Esophagus muscularis mucosa (tissue), 4 donors: ENCODE measurements around the gene PPFIBP1. TPM values are rescaled to one million over a fixed set of nuclear protein-coding genes. Genes with fewer than 3 reads are reported as not detected.

Source experiments
- DNase-seq: peaks from one replicate; pipeline ENCODE4 v3.0.0-alpha.2; 2017; ENCODE audit errors: extremely low spot score
- H3K27ac ChIP-seq, 4 donors: fragments of 200-600 bp; sonication (generic); replicated peaks in 1 of 4; 1 replicate in 3 of 4; 2 replicates in 1 of 4; pipeline ENCODE4 v1.5.1; 2016 to 2019; ENCODE audit warnings: mild to moderate bottlenecking in 1 of 4
- H3K27me3 ChIP-seq, 4 donors: fragments of 200-600 bp; sonication (generic); one replicate each; pipeline versions ENCODE4 v1.5.1 to v1.6.0; 2016 to 2019
- H3K36me3 ChIP-seq, 4 donors: fragments of 200-600 bp; sonication (generic); one replicate each; pipeline ENCODE4 v1.5.1; 2016 to 2019
- H3K4me1 ChIP-seq, 4 donors: fragments of 200-600 bp; sonication (generic); one replicate each; pipeline ENCODE4 v1.5.1; 2016 to 2019
- H3K4me3 ChIP-seq, 4 donors: fragments of 200-600 bp; sonication (generic); 1 replicate in 2 of 4; 2 replicates in 2 of 4; pipeline ENCODE4 v1.5.1; 2016 to 2019; ENCODE audit warnings: mild to moderate bottlenecking in 4 of 4, moderate library complexity in 1 of 4
- H3K9me3 ChIP-seq, 4 donors: fragments of 200-600 bp; sonication (generic); 1 replicate in 3 of 4; 2 replicates in 1 of 4; pipeline ENCODE4 v1.5.1; 2016 to 2019
- EP300 ChIP-seq: sonication (generic); formaldehyde crosslinking; IDR thresholded peaks from one replicate; pipeline ENCODE4 v1.6.1; 2017; ENCODE audit warnings: antibody characterized with exemption
- POLR2A ChIP-seq: fragments of 450-650 bp; IDR thresholded peaks from one replicate; pipeline ENCODE4 v1.6.1; 2017; ENCODE audit warnings: antibody characterized with exemption, moderate library complexity, mild to moderate bottlenecking, low read depth
- POLR2AphosphoS5 ChIP-seq, 2 donors: sonication (generic); formaldehyde crosslinking; IDR thresholded peaks; one replicate each; pipeline ENCODE4 v1.6.1; 2017; ENCODE audit warnings: antibody characterized with exemption in 2 of 2
- WGBS: methylation state at CpG from one replicate; pipeline ENCODE4 v1.1.5; 2018; 5-methylcytosine and 5-hydroxymethylcytosine counted together
- intact Hi-C: fragments of 100-400 bp; cut with DNase I; formaldehyde crosslinking; loops from one replicate; pipeline ENCODE4 v1.15.1; 2023
- total RNA-seq, 4 donors: library from RNA; depleted of rRNA; stranded (reverse); fragments of >200 nt; gene quantifications; one replicate each; pipeline versions ENCODE4 v1.1.0 to v1.2.1, GENCODE V29; 2016
- TF ChIP-seq, protein P1 (sequence below), 3 experiments: fragments of 200-600 bp in 2 of 3; fragments of 450-650 bp in 1 of 3; sonication (generic) in 2 of 3; IDR thresholded peaks; one replicate each; pipeline ENCODE4 v1.5.1; 2017 to 2019; ENCODE audit warnings: antibody characterized with exemption in 3 of 3, mild to moderate bottlenecking in 2 of 3, moderate library complexity in 1 of 3

The PPFIBP1 gene
- total RNA-seq, 4 donors from 2014 or later = 53.2 to 79.0 (median 66.5) TPM

DNA sequence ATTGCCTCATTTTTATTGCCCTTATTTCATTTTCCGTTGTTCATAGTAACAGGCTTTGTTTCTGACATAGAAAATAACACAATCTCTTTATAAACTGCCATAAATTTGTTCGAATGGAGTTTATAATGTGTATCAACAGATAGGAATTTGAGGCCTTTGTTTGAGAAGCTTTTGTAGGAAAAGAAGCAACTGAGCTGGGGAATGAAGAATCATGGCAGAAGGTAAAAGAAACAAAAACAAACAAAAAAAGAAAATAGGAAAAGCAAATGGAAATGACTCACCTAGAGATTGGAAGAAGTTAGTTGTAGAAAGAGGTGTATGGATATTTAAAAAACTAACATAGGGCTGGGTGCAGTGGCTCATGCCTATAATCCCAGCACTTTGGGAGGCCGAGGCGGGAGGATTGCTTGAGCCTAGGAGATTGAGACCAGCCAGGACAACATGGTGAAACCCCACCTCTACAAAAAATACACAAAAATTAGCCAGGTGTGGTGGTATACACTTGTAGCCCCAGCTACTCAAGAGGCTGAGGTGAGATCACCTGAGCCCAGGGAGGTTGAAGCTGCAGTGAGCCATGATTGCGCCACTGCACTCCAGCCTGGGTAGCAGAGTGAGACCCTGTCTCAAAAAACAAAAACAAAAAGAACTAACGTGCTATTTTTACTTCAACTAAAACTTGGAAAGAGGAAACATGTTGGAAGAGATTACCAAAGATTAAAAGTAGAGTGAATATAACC, 171.7 kb downstream of the PPFIBP1 start:
- H3K4me3 ChIP-seq = no peak overlapping the region
- TF ChIP-seq EP300 = no peak
- no peak for TF ChIP-seq POLR2A
- 95% methylated on average over 6 of the region's 6 CpGs for WGBS
- H3K27ac ChIP-seq = no peak overlapping the region
- DNase-seq = no peak
- peaks cover 23 to 66% (median 55%) of the 10 kb centered on the region in 4 donors for H3K36me3 ChIP-seq
- H3K9me3 ChIP-seq = no peaks in the 10 kb centered on the region
- intact Hi-C loops = no loop called here
- H3K27me3 ChIP-seq = no peaks in the 10 kb centered on the region
- no peaks in the 10 kb centered on the region for H3K4me1 ChIP-seq

DNA sequence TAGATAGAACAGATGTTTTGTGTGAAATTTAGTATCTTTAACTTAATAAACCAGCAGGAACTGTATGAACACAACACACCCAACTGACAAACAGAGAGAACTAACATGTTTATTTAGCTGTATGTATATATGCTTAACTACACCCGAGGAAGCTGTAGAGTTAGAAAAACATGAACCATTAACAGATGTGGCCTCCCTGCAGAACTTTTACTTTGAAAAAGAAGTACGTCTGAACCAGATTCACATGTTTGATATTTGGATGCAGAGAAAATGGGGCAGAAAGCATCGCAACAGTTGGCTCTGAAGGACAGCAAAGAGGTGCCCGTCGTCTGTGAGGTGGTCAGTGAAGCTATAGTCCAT, 172.3 kb downstream of the PPFIBP1 start, which contains the start of gene REP15:
TSS of gene REP15 (plus strand) at position 155 of the 360 bp plus-strand sequence. CDS start at position 271, 116 bp downstream.
- no peak within 1 kb of the TSS for H3K27ac ChIP-seq
- H3K4me1 ChIP-seq = no peaks in the 10 kb centered on the region
- H3K27me3 ChIP-seq = no peaks in the 10 kb centered on the region
- H3K9me3 ChIP-seq = no peaks in the 10 kb centered on the region
- intact Hi-C loops = no loop called here
- DNase-seq = no peak
- TF ChIP-seq POLR2AphosphoS5 (IDR thresholded peaks at IDR 0.05) (no peak), EP300 (no peak), POLR2A (no peak)
- TF ChIP-seq, protein P1, sequence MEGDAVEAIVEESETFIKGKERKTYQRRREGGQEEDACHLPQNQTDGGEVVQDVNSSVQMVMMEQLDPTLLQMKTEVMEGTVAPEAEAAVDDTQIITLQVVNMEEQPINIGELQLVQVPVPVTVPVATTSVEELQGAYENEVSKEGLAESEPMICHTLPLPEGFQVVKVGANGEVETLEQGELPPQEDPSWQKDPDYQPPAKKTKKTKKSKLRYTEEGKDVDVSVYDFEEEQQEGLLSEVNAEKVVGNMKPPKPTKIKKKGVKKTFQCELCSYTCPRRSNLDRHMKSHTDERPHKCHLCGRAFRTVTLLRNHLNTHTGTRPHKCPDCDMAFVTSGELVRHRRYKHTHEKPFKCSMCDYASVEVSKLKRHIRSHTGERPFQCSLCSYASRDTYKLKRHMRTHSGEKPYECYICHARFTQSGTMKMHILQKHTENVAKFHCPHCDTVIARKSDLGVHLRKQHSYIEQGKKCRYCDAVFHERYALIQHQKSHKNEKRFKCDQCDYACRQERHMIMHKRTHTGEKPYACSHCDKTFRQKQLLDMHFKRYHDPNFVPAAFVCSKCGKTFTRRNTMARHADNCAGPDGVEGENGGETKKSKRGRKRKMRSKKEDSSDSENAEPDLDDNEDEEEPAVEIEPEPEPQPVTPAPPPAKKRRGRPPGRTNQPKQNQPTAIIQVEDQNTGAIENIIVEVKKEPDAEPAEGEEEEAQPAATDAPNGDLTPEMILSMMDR (IDR thresholded peaks at IDR 0.05) = no peak
- no peak within 1 kb of the TSS for H3K4me3 ChIP-seq
- peaks cover 18 to 61% (median 51%) of the 10 kb centered on the region in 4 donors for H3K36me3 ChIP-seq
- 70% methylated on average over 5 of the region's 5 CpGs for whole genome bisulfite sequencing

DNA sequence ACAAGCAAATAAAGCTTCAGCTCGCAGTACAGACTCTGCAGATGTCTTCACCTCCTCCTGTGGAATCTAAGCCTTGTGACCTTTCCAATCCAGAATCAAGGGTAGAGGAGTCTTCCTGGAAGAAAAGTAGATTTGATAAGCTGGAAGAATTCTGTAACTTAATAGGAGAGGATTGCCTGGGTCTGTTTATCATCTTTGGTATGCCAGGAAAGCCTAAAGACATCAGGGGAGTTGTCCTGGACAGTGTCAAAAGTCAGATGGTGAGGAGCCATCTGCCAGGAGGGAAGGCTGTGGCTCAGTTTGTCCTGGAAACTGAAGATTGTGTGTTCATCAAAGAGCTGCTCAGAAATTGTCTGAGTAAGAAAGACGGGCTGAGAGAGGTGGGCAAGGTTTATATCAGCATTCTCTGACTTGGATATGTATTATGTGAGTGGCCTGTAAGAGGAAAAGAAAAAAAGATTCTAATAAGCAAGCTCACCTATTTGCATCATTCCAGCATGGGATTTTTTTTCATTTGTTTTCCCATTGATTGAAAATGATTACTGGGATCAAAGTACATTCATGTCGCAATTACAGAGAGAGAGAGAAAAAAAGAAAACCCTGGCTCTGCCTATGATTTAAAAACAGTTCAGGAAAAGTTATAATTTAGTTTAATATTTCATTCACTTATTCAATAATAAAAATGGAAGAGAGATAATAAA, 173.0 kb downstream of the PPFIBP1 start:
- WGBS = 71% methylated on average over 3 of the region's 3 CpGs
- TF ChIP-seq EP300 (no peak), POLR2A (no peak), POLR2AphosphoS5 (IDR thresholded peaks at IDR 0.05) (no peak)
- TF ChIP-seq, protein P1 (IDR thresholded peaks at IDR 0.05) = no peak
- H3K27ac ChIP-seq = no peak overlapping the region
- H3K4me3 ChIP-seq = no peak overlapping the region
- H3K27me3 ChIP-seq = no peaks in the 10 kb centered on the region
- intact Hi-C loops = no loop called here
- DNase-seq = no peak
- no peaks in the 10 kb centered on the region for H3K4me1 ChIP-seq
- H3K9me3 ChIP-seq = no peaks in the 10 kb centered on the region
- H3K36me3 ChIP-seq = peaks cover 18 to 54% (median 43%) of the 10 kb centered on the region in 4 donors

DNA sequence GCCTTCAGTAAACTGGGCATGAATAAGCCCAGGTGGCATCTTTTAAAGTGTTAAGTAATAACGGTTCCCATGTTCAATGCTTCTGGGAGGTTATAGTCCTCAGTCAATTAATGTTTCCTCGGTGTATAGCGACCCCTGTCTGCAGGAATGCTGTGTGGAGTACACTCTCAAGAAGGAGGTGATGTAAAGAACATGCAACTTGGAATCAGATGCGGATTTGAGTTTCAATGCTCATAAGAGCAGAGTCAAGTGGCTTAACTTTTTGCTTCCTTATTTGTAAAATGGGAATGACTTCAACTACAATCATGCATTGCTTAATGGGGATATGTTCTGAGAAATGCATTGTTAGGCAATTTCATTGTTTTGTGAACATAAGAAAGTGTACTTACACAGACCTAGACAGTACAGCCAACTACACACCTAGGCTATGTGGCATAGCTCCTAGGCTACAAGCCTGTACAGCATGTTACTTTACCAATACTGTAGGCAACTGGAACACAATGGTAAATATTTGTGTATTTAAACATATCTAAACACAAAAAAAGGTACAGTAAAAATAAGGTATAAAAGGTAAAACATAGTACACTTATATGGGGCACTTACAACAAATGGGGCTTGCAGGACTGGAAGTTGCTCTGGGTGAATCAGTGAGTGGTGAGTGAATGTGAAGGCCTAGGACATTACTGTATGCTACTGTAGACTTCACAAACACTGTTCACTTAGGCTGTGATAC, 179.9 kb downstream of the PPFIBP1 start:
- TF ChIP-seq POLR2A (no peak), POLR2AphosphoS5 (IDR thresholded peaks at IDR 0.05) (no peak), EP300 (no peak)
- TF ChIP-seq, protein P1 (IDR thresholded peaks at IDR 0.05) = peak; percentile 68 to 78 (median 73)
- no peaks in the 10 kb centered on the region for H3K27me3 ChIP-seq
- no peak overlapping the region for H3K27ac ChIP-seq
- H3K4me3 ChIP-seq = no peak overlapping the region
- WGBS = 6% methylated on average over 4 of the region's 4 CpGs
- intact Hi-C loops = no loop called here
- no peak for DNase-seq
- H3K9me3 ChIP-seq = no peaks in the 10 kb centered on the region
- no peaks in the 10 kb centered on the region for H3K36me3 ChIP-seq
- no peaks in the 10 kb centered on the region for H3K4me1 ChIP-seq

DNA sequence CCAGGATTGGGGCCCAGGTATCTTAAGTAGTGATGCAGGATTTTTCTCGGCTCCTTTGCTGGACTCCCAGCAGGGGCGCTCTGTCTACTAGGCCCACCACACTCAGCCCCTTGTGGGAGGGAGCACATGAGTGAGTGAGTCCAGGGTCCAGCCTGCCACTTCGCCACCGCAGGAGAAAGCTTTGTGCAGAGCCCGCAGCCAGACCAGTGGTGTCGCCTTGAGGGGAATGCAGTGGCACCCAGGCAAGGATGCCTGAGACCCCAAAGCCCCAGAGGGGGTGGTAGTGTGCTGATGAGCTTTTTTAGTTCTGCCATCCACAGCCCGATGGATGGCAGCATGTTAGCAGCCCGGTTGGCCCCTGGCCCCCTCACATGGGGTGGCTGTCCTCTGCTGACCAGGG, 181.3 kb downstream of the PPFIBP1 start:
- no peak for DNase-seq
- H3K4me3 ChIP-seq = no peak overlapping the region
- intact Hi-C loops = no loop called here
- H3K27me3 ChIP-seq = no peaks in the 10 kb centered on the region
- H3K27ac ChIP-seq = no peak overlapping the region
- H3K4me1 ChIP-seq = peaks cover 0 to 6% (median 0%) of the 10 kb centered on the region in 4 donors
- H3K9me3 ChIP-seq = no peaks in the 10 kb centered on the region
- TF ChIP-seq, protein P1 (IDR thresholded peaks at IDR 0.05) = no peak
- no peak for TF ChIP-seq EP300
- no peak for TF ChIP-seq POLR2AphosphoS5 (IDR thresholded peaks at IDR 0.05)
- no peak for TF ChIP-seq POLR2A
- WGBS = 92% methylated on average over 5 of the region's 8 CpGs
- H3K36me3 ChIP-seq = no peaks in the 10 kb centered on the region
